Measurements from ENCODE around the gene HSPE1.

DNA sequence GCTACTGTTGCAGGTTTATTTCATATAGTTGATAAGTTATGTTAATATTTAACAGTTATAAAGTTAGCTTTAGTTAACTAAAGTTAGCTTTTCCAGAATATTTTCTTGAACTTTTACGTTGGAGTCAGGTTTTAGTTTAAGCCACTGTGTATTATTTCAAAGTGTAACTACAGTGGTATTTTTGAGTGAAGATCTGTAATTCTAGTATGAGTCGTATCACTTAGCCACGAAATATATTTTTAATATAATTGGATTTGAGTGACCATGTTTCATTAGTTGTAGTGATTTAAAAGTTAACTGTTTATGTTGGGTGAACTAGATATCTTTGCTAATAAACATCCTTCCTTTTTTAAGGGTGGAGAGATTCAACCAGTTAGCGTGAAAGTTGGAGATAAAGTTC is 2.5 kb downstream of the HSPE1 start:
- TF ChIP-seq, protein P1, sequence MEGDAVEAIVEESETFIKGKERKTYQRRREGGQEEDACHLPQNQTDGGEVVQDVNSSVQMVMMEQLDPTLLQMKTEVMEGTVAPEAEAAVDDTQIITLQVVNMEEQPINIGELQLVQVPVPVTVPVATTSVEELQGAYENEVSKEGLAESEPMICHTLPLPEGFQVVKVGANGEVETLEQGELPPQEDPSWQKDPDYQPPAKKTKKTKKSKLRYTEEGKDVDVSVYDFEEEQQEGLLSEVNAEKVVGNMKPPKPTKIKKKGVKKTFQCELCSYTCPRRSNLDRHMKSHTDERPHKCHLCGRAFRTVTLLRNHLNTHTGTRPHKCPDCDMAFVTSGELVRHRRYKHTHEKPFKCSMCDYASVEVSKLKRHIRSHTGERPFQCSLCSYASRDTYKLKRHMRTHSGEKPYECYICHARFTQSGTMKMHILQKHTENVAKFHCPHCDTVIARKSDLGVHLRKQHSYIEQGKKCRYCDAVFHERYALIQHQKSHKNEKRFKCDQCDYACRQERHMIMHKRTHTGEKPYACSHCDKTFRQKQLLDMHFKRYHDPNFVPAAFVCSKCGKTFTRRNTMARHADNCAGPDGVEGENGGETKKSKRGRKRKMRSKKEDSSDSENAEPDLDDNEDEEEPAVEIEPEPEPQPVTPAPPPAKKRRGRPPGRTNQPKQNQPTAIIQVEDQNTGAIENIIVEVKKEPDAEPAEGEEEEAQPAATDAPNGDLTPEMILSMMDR (IDR thresholded peaks at IDR 0.05) = no peak
- TF ChIP-seq, protein P2, sequence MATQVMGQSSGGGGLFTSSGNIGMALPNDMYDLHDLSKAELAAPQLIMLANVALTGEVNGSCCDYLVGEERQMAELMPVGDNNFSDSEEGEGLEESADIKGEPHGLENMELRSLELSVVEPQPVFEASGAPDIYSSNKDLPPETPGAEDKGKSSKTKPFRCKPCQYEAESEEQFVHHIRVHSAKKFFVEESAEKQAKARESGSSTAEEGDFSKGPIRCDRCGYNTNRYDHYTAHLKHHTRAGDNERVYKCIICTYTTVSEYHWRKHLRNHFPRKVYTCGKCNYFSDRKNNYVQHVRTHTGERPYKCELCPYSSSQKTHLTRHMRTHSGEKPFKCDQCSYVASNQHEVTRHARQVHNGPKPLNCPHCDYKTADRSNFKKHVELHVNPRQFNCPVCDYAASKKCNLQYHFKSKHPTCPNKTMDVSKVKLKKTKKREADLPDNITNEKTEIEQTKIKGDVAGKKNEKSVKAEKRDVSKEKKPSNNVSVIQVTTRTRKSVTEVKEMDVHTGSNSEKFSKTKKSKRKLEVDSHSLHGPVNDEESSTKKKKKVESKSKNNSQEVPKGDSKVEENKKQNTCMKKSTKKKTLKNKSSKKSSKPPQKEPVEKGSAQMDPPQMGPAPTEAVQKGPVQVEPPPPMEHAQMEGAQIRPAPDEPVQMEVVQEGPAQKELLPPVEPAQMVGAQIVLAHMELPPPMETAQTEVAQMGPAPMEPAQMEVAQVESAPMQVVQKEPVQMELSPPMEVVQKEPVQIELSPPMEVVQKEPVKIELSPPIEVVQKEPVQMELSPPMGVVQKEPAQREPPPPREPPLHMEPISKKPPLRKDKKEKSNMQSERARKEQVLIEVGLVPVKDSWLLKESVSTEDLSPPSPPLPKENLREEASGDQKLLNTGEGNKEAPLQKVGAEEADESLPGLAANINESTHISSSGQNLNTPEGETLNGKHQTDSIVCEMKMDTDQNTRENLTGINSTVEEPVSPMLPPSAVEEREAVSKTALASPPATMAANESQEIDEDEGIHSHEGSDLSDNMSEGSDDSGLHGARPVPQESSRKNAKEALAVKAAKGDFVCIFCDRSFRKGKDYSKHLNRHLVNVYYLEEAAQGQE (IDR thresholded peaks at IDR 0.05; ENCODE audit: insufficient read depth in 1 of 2, low read depth in 2 of 2, low read length in 1 of 2) = no peak
- TF ChIP-seq SIN3A (IDR thresholded peaks at IDR 0.05; ENCODE audit: borderline replicate concordance, insufficient read depth, low read depth, low read length) (no peak), POLR2AphosphoS5 (IDR thresholded peaks at IDR 0.05; ENCODE audit: low read depth, low read length) (no peak), TCF7L2 (IDR thresholded peaks at IDR 0.05; ENCODE audit: low read depth, low read length) (no peak)
